Spleen (tissue), 7 donors: ENCODE measurements around the gene LRRTM4.

Experiments
- CTCF ChIP-seq, 11 experiments: fragments of 200-600 bp in 7 of 11; fragments of 450-650 bp in 4 of 11; sonication (generic) in 4 of 11; IDR thresholded peaks in 8 of 11; conservative IDR thresholded peaks in 3 of 11; 1 replicate in 7 of 11; 2 replicates in 4 of 11; pipeline versions ENCODE4 v1.4.0 to v1.8.0; 2016 to 2021; ENCODE audit warnings: antibody characterized with exemption in 11 of 11, inconsistent platforms in 4 of 11, mild to moderate bottlenecking in 1 of 11
- POLR2A ChIP-seq, 3 donors: fragments of 450-650 bp; IDR thresholded peaks; one replicate each; pipeline ENCODE4 v1.5.1; 2017; ENCODE audit warnings: antibody characterized with exemption in 3 of 3, mild to moderate bottlenecking in 1 of 3
- POLR2AphosphoS5 ChIP-seq, 3 donors: sonication (generic); formaldehyde crosslinking; IDR thresholded peaks; one replicate each; pipeline ENCODE4 v1.5.1; 2017; ENCODE audit warnings: antibody characterized with exemption in 3 of 3
- donor health status: DM: no; HTN: no; CAD: no; lungs with moderate emphysema.
- donor health status: DM: no; HTN: no; CAD: no.
- donor health status: DM: no; HTN: no; CAD: no.

GRCh38 chr2:77085561-77085960 lies 436.6 kb downstream of the LRRTM4 start:
- no peak for TF ChIP-seq CTCF (IDR thresholded peaks at IDR 0.05 in 8 of 11, conservative IDR thresholded peaks at IDR 0.05 in 3 of 11)
- TF ChIP-seq POLR2AphosphoS5 (IDR thresholded peaks at IDR 0.05): no peak
- TF ChIP-seq POLR2A (IDR thresholded peaks at IDR 0.05): no peak
